ENCODE results near the gene AMBRA1.

DNA sequence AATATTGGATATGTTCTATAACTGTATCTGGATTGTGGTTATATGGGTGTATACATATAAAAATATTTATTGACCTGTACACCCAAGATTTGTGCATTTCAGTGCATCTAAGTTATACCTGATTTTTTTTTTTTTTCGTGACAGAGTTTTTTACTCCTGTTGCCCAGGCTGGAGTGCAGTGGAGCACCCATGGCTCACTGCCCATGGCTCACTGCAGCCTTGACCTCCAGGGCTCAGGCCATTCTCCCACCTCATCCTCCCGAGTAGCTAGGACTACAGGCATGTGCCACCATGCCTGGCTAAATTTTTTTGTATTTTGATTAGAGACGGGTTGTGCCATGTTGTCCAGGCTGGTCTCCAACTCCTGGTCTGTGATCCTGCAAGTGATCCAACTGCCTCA lies 47.8 kb upstream of the AMBRA1 start:
- TF ChIP-seq, protein P1, sequence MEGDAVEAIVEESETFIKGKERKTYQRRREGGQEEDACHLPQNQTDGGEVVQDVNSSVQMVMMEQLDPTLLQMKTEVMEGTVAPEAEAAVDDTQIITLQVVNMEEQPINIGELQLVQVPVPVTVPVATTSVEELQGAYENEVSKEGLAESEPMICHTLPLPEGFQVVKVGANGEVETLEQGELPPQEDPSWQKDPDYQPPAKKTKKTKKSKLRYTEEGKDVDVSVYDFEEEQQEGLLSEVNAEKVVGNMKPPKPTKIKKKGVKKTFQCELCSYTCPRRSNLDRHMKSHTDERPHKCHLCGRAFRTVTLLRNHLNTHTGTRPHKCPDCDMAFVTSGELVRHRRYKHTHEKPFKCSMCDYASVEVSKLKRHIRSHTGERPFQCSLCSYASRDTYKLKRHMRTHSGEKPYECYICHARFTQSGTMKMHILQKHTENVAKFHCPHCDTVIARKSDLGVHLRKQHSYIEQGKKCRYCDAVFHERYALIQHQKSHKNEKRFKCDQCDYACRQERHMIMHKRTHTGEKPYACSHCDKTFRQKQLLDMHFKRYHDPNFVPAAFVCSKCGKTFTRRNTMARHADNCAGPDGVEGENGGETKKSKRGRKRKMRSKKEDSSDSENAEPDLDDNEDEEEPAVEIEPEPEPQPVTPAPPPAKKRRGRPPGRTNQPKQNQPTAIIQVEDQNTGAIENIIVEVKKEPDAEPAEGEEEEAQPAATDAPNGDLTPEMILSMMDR (IDR thresholded peaks at IDR 0.05): no peak
- TF ChIP-seq POLR2A (IDR thresholded peaks at IDR 0.05) (no peak), POLR2AphosphoS5 (IDR thresholded peaks at IDR 0.05) (no peak)

Measured in breast epithelium (tissue), 3 donors.